Pons (tissue), 1 donor: ENCODE data around the gene PBX3.
"Not testable (repeated sequence)": the region's sequence is repeated elsewhere in the genome, so short reads cannot be mapped to it uniquely, and the experiment has no call there.

Experiments
- DNase-seq: peaks from one replicate; pipeline ENCODE4 v3.0.0-alpha.2; 2016; ENCODE audit warnings: low spot score

The PBX3 gene

DNA sequence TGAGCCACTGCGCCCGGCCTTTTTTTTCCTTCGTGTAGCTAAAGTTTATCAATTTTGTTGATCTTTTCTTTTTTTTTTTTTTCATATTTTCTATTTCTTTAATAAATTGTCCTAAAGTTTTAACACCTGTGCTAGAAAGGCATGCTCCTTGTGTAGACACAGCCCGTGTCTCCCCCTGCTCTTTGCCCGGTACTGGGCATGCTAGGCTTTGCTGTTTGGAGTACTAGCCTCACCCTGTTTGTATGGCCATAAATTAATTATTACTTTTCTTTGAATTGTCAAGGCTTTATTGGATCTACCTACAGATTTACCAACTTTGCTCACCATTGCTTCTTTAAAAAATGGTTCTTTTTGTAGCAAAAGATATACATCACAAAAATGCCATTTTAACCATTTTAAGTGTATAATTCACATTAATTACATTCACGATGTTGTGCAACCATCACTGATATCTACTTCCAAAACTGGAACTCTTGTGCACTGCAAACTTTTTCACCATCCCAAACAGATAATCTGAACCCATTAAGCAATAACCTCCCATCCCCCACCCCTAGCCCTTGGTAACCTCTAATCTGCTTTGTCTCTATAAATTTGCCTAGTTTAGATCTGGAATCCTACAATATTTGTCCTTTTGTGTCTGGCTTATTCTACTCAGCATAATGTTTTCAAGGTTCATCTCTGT, 31.5 kb downstream of the PBX3 start:
- not testable (repeated sequence) for DNase-seq

GRCh38 chr9:125779220-125779565, 32.0 kb downstream of the PBX3 start:
- not testable (repeated sequence) for DNase-seq

- DNase-seq, result no peak
These were observed 35.5 kb downstream of the PBX3 start for GRCh38 chr9:125782718-125783117.

DNA sequence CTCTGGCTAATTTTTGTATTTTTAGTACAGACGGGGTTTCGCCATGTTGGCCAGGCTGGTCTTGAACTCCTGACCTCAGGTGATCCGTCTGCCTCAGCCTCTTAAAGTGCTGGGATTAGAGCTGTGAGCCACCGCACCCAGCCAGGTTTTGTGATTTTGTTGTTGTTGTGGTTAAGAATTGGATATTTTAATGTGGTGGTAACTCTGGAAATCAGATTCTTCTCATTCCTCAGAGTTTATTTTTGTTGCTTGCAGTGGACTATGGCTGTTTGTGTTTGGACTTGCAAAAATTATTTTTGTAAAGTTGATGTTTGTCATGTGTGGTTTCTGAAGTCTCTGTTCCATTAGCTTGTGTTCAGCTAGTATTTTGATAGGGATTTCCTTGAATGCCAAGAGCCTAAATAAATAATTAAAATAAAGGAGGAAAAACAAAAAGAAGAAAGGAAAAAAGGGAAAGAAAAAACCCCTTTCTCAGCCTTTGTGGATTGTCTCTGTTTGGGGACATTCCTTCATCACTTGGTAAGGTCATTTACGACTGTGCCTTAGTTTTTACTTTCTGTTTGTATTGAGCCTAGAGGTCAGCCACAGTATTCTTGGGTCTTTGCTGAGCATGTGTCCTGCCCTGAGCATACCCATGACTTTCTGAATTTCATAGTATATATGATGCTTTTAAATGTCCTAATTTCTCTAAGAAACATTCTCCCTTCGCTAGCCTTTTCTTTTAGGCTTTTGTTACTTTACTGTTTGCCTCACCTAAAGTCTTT, 37.3 kb downstream of the PBX3 start:
- no peak for DNase-seq

- DNase-seq, result peak; percentile 20
These were observed 38.1 kb downstream of the PBX3 start for GRCh38 chr9:125785248-125785751.

DNA sequence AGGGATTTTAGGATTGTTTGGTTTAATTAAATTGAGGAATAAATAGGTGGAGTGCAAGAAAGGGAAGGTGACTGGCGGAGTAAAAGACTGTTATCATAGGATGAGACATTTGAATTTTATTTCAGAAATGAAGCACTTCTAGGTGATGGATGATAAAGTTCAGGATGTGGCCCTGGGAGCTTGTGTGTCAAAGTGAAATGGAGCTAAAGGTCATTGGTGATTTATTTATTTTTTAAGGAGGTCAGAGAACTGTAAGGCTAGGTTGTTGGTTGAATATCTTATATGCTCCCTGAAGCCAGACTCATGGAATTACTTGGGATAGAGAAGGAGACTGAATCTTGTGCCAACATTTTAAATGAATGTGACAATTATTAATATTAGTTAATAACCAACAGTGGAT, 40.5 kb downstream of the PBX3 start:
- DNase-seq, result no peak

DNA sequence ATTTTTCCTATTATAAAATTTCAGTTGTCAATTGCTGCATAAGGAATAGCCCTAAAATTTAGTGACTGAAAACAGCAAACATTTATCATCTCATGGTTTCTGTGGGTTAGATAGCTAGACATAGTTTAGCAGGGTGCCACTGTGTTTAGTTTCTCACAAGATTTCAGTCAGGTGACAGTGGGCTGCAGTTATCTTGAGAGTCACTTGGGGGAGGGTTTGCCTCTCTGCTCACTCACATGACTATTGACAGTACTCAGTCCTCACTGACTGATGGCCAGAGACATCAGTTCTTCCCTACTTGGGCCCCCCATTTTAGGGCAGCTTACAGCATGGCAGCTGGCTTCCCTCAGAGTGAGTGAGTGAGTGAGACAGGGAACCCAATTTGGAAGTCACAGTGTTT, 42.0 kb downstream of the PBX3 start:
- DNase-seq, result no peak

DNA sequence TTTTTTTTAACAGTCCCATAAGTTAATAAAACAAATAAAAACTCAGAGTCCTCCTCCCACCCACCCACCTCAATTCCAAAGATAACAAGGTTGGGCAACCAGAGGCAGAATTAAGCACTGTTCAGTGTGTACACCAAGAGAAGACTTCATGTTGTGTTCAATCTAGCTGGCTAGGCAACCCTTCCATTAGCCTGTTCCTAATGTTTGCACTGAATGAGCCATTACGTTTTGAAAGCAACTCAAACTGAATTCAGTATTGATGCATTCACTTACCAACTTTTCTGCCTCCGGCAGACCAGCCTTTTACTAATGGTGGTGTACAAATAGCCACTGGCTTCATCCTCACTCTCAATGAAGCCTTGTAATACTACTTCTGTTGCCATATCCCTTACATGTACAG, 47.5 kb downstream of the PBX3 start:
- no peak for DNase-seq

DNA sequence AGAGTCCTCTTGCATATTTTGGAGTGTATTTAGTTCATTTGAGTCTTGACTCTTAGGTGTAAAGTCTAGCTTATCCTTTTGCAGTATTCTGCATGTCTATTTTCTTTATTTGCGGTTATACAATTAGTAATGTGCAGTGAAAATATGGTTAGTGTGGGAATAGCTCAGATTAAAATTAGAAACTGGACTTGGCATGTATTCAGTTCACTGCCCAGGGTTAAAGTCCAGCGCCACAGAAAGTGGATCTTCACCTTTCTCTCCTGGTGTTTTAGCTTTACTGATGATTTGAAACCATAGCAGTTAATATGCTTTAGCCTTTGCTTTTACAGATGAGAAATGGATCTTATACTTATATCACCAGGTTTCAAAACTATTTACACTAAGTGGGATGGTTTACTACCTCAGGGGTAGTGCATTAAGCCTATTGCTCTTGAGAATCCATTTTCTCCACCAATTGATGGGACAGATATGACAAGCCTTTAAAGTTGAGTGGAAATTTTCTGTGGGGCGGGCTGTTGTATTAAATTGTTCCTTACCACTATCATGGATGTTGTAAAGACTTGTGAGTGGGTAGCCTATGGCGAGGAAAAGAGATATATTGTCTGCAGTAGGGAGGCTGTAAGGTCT, 48.9 kb downstream of the PBX3 start:
- DNase-seq, result no peak

GRCh38 chr9:125797930-125798329, 50.8 kb downstream of the PBX3 start:
- DNase-seq, result no peak

- DNase-seq, result no peak
These were observed 56.4 kb downstream of the PBX3 start for GRCh38 chr9:125803526-125803925.

GRCh38 chr9:125805057-125805456, 57.9 kb downstream of the PBX3 start:
- DNase-seq, result no peak

DNA sequence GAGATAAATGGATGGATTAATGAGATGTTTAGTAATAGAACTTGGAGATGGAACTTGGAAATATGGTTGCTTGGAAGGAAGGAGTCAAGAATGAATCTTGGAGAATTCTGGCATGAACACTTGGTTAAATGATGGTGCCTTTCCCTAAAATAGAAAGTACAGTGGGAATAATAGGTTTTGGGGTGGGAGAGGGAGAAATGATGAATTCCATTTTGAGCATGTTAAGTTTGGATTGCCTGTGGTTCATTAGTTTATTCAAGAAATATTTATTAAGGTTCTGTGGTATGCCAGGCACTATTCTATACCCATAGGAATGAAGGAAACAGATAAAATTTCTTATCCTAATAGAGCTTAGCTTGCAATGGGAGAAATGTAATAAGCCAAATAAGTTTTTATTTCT, 58.4 kb downstream of the PBX3 start:
- DNase-seq, result no peak

- DNase-seq, result no peak
These were observed 59.9 kb downstream of the PBX3 start for GRCh38 chr9:125807079-125807478.

- DNase-seq, result no peak
These were observed 63.0 kb downstream of the PBX3 start for GRCh38 chr9:125810161-125810560.

DNA sequence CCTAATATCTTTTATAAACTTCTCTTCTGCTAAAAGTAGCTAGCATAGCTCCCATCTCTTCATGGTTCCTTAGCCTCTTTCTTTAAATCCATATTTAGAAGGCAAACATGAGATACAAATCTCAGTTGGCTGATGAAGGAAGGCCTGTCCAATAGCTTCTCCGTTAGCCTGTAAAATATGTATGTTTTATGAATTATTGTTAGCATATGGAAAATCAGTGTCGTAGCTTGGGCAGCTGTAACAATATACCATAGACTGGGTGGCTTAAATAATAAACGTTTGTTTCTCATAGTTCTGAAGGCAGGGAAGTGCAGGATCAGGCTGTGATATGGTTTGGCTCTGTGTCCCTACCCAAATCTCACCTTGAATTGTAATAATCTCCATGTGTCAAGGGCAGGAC, 63.8 kb downstream of the PBX3 start:
- DNase-seq, result no peak

- DNase-seq, result no peak
These were observed 65.2 kb downstream of the PBX3 start for GRCh38 chr9:125812403-125812802.

GRCh38 chr9:125815568-125815967, 68.4 kb downstream of the PBX3 start:
- DNase-seq, result no peak

DNA sequence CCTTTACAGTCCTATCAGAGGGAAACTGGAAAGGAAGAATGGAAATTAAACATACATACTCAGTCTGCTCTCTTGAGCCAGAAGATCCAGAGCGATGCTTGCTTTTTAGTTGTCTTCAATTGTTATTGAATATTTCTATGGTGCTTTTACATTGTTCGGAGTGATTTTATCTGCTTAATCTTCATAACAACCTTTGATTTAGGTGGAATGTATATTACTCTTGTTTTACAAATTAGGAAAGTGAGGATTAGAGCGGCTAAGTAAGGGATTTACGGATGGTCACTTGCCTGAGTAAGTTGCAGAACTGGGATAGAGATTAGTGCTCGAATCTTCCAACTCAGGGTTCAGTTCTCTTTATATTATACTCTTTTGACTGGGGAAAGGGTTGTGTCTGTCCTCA, 69.1 kb downstream of the PBX3 start:
- no peak for DNase-seq

GRCh38 chr9:125820100-125820804, 73.1 kb downstream of the PBX3 start:
- DNase-seq, result no peak

GRCh38 chr9:125821078-125821477, 73.9 kb downstream of the PBX3 start:
- DNase-seq, result no peak

- DNase-seq, result no peak
These were observed 75.0 kb downstream of the PBX3 start for GRCh38 chr9:125822160-125822559.

GRCh38 chr9:125822902-125823301, 75.7 kb downstream of the PBX3 start:
- no peak for DNase-seq
